Measurements from ENCODE around the gene ITGBL1. TPM values are rescaled to one million over a fixed set of nuclear protein-coding genes. Genes with fewer than 3 reads are reported as not detected.
A peak's percentile ranks its signal among the peaks of the same experiment; 100 is the strongest.

ITGBL1 gene
- total and polyA plus RNA-seq, 7 donors: 0.16 to 15.0 (median 1.6) TPM; not detected in 1

GRCh38 chr13:101433895-101434294 lies 18.6 kb upstream of the ITGBL1 start:
- no peak overlapping the region for H3K27ac ChIP-seq
- no peaks in the 10 kb centered on the region for H3K4me1 ChIP-seq
- TF ChIP-seq POLR2AphosphoS5 (IDR thresholded peaks at IDR 0.05) (no peak), CTCF (IDR thresholded peaks at IDR 0.05) (no peak), EP300 (IDR thresholded peaks at IDR 0.05) (no peak), POLR2A (IDR thresholded peaks at IDR 0.05) (no peak)
- H3K9me3 ChIP-seq: no peaks in the 10 kb centered on the region
- DNase-seq: no peak
- no peaks in the 10 kb centered on the region for H3K27me3 ChIP-seq
- H3K4me3 ChIP-seq: no peak overlapping the region
- no peaks in the 10 kb centered on the region for H3K36me3 ChIP-seq
- intact Hi-C loops (cut with DNase I): no loop called here

GRCh38 chr13:101434486-101434885 lies 18.0 kb upstream of the ITGBL1 start:
- no peaks in the 10 kb centered on the region for H3K9me3 ChIP-seq
- H3K27ac ChIP-seq: no peak overlapping the region
- no peak overlapping the region for H3K4me3 ChIP-seq
- no peaks in the 10 kb centered on the region for H3K4me1 ChIP-seq
- no peaks in the 10 kb centered on the region for H3K36me3 ChIP-seq
- H3K27me3 ChIP-seq: no peaks in the 10 kb centered on the region
- intact Hi-C loops (cut with DNase I): no loop called here
- DNase-seq: no peak
- 83 to 92% methylated on average over 3 of the region's 3 CpGs for WGBS, 2 donors
- TF ChIP-seq POLR2A (IDR thresholded peaks at IDR 0.05) (no peak), EP300 (IDR thresholded peaks at IDR 0.05) (no peak), POLR2AphosphoS5 (IDR thresholded peaks at IDR 0.05) (no peak), CTCF (IDR thresholded peaks at IDR 0.05) (no peak)

- no peak overlapping the region for H3K27ac ChIP-seq
- 62 to 66% methylated on average over 4 of the region's 4 CpGs for WGBS, 2 donors
- H3K36me3 ChIP-seq: no peaks in the 10 kb centered on the region
- no peaks in the 10 kb centered on the region for H3K9me3 ChIP-seq
- H3K4me1 ChIP-seq: no peaks in the 10 kb centered on the region
- no peaks in the 10 kb centered on the region for H3K27me3 ChIP-seq
- intact Hi-C loops (cut with DNase I): no loop called here
- no peak for DNase-seq
- no peak for TF ChIP-seq EP300 (IDR thresholded peaks at IDR 0.05)
- TF ChIP-seq CTCF (IDR thresholded peaks at IDR 0.05): no peak
- TF ChIP-seq POLR2AphosphoS5 (IDR thresholded peaks at IDR 0.05): no peak
- no peak for TF ChIP-seq POLR2A (IDR thresholded peaks at IDR 0.05)
- no peak overlapping the region for H3K4me3 ChIP-seq
Measured at GRCh38 chr13:101447852-101448251, 4.6 kb upstream of the ITGBL1 start.

GRCh38 chr13:101449790-101450748 lies 2.4 kb upstream of the ITGBL1 start:
- Histone ChIP-seq H3K27ac (peak overlapping the region in 1 of 4 donors; percentile 12), H3K27me3 (peaks cover 0 to 9% (median 0%) of the 10 kb centered on the region in 3 donors), H3K36me3 (no peaks in the 10 kb centered on the region), H3K9me3 (no peaks in the 10 kb centered on the region), H3K4me1 (peaks cover 0 to 14% (median 5%) of the 10 kb centered on the region in 4 donors), H3K4me3 (no peak overlapping the region)
- 54% methylated on average over 5 of the region's 5 CpGs for WGBS, 2 donors
- intact Hi-C loops (cut with DNase I): no loop called here
- TF ChIP-seq EP300 (IDR thresholded peaks at IDR 0.05) (no peak), POLR2AphosphoS5 (IDR thresholded peaks at IDR 0.05) (no peak), POLR2A (IDR thresholded peaks at IDR 0.05) (no peak), CTCF (IDR thresholded peaks at IDR 0.05) (no peak)
- DNase-seq: no peak

Measured in sigmoid colon (tissue), 7 donors.